Panc1 (cell line): ENCODE data around the gene GKN1.

Experiments used
- POLR2AphosphoS5 ChIP-seq: IDR thresholded peaks from 2 replicates; pipeline ENCODE4 v1.6.1; 2012; ENCODE audit warnings: mild to moderate bottlenecking, low read depth, low read length, moderate library complexity
- SIN3A ChIP-seq: IDR thresholded peaks from 2 replicates; pipeline ENCODE4 v1.6.1; 2012; ENCODE audit warnings: low read depth, mild to moderate bottlenecking, low read length, moderate library complexity, borderline replicate concordance; ENCODE audit not compliant: insufficient read depth
- TF ChIP-seq, protein P1 (sequence below): fragments of 450-650 bp; IDR thresholded peaks from 2 replicates; pipeline ENCODE4 v1.5.1; 2017; ENCODE audit warnings: mild to moderate bottlenecking
- TF ChIP-seq, protein P2 (sequence below), 2 experiments: IDR thresholded peaks; 2 replicates each; pipeline ENCODE4 v1.6.1; 2011 to 2012; ENCODE audit warnings: low read depth in 2 of 2, control low read depth in 1 of 2, low read length in 1 of 2, mild to moderate bottlenecking in 1 of 2, moderate library complexity in 1 of 2; ENCODE audit not compliant: insufficient read depth in 1 of 2

GRCh38 chr2:68943581-68944568 lies 30.6 kb upstream of the GKN1 start:
- TF ChIP-seq, protein P1, sequence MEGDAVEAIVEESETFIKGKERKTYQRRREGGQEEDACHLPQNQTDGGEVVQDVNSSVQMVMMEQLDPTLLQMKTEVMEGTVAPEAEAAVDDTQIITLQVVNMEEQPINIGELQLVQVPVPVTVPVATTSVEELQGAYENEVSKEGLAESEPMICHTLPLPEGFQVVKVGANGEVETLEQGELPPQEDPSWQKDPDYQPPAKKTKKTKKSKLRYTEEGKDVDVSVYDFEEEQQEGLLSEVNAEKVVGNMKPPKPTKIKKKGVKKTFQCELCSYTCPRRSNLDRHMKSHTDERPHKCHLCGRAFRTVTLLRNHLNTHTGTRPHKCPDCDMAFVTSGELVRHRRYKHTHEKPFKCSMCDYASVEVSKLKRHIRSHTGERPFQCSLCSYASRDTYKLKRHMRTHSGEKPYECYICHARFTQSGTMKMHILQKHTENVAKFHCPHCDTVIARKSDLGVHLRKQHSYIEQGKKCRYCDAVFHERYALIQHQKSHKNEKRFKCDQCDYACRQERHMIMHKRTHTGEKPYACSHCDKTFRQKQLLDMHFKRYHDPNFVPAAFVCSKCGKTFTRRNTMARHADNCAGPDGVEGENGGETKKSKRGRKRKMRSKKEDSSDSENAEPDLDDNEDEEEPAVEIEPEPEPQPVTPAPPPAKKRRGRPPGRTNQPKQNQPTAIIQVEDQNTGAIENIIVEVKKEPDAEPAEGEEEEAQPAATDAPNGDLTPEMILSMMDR, result peak; percentile 92
- TF ChIP-seq, protein P2, sequence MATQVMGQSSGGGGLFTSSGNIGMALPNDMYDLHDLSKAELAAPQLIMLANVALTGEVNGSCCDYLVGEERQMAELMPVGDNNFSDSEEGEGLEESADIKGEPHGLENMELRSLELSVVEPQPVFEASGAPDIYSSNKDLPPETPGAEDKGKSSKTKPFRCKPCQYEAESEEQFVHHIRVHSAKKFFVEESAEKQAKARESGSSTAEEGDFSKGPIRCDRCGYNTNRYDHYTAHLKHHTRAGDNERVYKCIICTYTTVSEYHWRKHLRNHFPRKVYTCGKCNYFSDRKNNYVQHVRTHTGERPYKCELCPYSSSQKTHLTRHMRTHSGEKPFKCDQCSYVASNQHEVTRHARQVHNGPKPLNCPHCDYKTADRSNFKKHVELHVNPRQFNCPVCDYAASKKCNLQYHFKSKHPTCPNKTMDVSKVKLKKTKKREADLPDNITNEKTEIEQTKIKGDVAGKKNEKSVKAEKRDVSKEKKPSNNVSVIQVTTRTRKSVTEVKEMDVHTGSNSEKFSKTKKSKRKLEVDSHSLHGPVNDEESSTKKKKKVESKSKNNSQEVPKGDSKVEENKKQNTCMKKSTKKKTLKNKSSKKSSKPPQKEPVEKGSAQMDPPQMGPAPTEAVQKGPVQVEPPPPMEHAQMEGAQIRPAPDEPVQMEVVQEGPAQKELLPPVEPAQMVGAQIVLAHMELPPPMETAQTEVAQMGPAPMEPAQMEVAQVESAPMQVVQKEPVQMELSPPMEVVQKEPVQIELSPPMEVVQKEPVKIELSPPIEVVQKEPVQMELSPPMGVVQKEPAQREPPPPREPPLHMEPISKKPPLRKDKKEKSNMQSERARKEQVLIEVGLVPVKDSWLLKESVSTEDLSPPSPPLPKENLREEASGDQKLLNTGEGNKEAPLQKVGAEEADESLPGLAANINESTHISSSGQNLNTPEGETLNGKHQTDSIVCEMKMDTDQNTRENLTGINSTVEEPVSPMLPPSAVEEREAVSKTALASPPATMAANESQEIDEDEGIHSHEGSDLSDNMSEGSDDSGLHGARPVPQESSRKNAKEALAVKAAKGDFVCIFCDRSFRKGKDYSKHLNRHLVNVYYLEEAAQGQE (IDR thresholded peaks at IDR 0.05; ENCODE audit: insufficient read depth in 1 of 2, low read depth in 2 of 2, low read length in 1 of 2), result no peak
- TF ChIP-seq SIN3A, result no peak
- no peak for TF ChIP-seq POLR2AphosphoS5
